Measurements from ENCODE around the gene DTX3L.

- no peak for TF ChIP-seq CTCF (conservative IDR thresholded peaks at IDR 0.05; ENCODE audit: low read depth in 2 of 2)
- no peak for TF ChIP-seq POLR2AphosphoS5 (IDR thresholded peaks at IDR 0.05; ENCODE audit: low read depth)
- no peak for TF ChIP-seq STAT1 (IDR thresholded peaks at IDR 0.05; ENCODE audit: unreplicated experiment)
- no peak for TF ChIP-seq JUNB (IDR thresholded peaks at IDR 0.05; ENCODE audit: unreplicated experiment)
- TF ChIP-seq EZH2 (IDR thresholded peaks at IDR 0.05; ENCODE audit: low read depth, unreplicated experiment) = no peak
- no peak for TF ChIP-seq NANOG (IDR thresholded peaks at IDR 0.05; ENCODE audit: borderline replicate concordance)
- no peak for TF ChIP-seq ZNF114 (CRISPR knock-in tag; IDR thresholded peaks at IDR 0.05)
- TF ChIP-seq REST (IDR thresholded peaks at IDR 0.05; ENCODE audit: unreplicated experiment) = no peak
- no peak for TF ChIP-seq EZH2phosphoT487 (IDR thresholded peaks at IDR 0.05; ENCODE audit: unreplicated experiment)
- no peak for TF ChIP-seq CREB1 (CRISPR knock-in tag; IDR thresholded peaks at IDR 0.05; ENCODE audit: low read depth)
- TF ChIP-seq ETS1 (IDR thresholded peaks at IDR 0.05) = no peak
These were observed 14.1 kb downstream of the DTX3L start for GRCh38 chr3:122578069-122578740.
